MM.1S (cell line): ENCODE data around the gene SLC37A3.

Source experiments
- CTCF ChIP-seq: fragments of 300-600 bp; sonication (generic); IDR thresholded peaks from 2 replicates; pipeline ENCODE4 v1.5.1; 2016; ENCODE audit warnings: antibody characterized with exemption, low read length, mixed read lengths
- EZH2phosphoT487 ChIP-seq: fragments of 300-600 bp; sonication (generic); IDR thresholded peaks from 2 replicates; pipeline ENCODE4 v1.6.1; 2018; ENCODE audit warnings: antibody characterized with exemption, low read length

DNA sequence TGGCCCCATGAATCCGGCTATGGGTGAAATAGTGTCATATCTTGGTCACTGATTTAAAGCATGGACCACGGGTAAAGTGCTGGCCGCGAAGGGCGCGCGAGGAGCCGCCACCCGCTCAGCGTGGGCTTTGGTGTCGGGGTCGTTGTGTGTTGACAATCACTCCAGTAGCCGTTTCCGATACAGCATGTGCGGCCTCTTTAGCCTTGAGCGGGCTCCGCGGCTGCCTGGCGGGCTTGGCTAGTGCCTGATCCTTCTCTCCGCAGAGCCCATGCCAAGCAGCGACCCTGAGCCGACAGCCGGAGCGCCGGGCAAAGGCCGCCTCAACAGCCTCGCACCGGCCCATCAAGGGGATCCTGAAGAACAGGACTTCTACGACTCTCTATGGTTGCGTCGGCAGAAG is 105.9 kb downstream of the SLC37A3 start:
- TF ChIP-seq EZH2phosphoT487 (no peak), CTCF (no peak)
